ENCODE data around the gene ZBTB38.

ZBTB38 gene

GRCh38 chr3:141385406-141386125, 17.3 kb downstream of the ZBTB38 start:
- in situ Hi-C loops (cut with MboI; ENCODE audit: low sequenced_read_pairs) = no loop called here

DNA sequence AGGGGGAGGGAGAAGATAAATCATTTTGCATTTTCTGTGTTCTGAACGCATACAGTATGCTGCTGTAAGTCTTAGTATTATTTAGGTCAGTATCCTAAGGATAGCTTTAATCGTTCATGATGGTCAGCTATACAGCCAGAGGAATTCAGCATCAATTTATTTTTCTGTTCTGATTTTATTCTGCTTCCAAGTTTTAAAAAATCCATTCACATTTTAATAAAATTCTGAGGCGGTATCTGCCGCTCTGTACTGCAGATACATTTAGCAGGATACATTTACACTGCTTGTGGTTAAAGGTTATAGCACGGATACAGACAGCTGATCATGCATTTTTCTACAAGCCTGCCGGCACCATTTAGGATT, 17.8 kb downstream of the ZBTB38 start:
- in situ Hi-C loops (cut with MboI; ENCODE audit: low sequenced_read_pairs) = no loop called here

GRCh38 chr3:141386611-141387111, 18.4 kb downstream of the ZBTB38 start:
- in situ Hi-C loops (cut with MboI; ENCODE audit: low sequenced_read_pairs) = no loop called here

DNA sequence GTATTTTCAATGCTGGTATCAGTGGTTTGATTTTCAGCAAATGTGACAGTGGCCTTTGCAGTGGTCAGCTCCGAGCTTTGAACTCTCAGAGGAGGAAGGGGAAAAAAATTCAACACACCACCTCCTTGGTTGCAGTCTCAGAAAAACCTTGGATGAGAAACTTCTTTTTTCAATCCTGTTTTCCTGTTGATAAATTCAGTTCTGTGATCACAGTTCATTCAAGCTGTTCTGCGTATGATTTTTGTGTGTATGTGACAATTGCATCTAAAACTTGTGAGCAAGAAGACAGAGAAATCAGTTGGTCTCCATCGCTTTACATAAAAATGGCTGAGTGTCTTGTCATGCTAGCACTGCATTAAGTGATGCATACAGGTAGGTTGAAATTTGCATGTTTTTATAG, 19.2 kb downstream of the ZBTB38 start:
- in situ Hi-C loops (cut with MboI; ENCODE audit: low sequenced_read_pairs) = no loop called here

DNA sequence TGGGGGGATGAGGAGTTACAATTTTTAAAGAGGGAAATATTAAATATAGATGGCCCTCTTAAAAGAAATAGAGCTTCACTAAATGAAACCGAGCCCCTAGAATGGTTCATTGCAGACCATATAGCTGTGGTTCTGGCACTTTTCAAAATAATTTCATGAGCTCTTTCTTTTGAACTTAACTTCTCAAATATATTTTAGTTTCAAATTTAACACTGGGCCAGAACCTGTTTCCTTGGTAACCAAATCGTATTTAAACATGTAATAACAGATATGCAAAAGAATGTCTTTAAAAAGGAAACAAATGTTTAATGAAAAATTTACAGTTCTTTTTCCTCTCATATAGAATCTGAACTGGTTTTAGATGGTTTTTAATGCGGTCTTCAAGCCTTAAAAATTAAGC, 20.1 kb downstream of the ZBTB38 start:
- in situ Hi-C loops (cut with MboI; ENCODE audit: low sequenced_read_pairs) = no loop called here

- in situ Hi-C loops (cut with MboI; ENCODE audit: low sequenced_read_pairs) = no loop called here
Measured at GRCh38 chr3:141388823-141389621, 20.7 kb downstream of the ZBTB38 start.

- in situ Hi-C loops (cut with MboI; ENCODE audit: low sequenced_read_pairs) = no loop called here
Measured at GRCh38 chr3:141389703-141390102, 21.4 kb downstream of the ZBTB38 start.

GRCh38 chr3:141390747-141391146, 22.4 kb downstream of the ZBTB38 start:
- in situ Hi-C loops (cut with MboI; ENCODE audit: low sequenced_read_pairs) = no loop called here

DNA sequence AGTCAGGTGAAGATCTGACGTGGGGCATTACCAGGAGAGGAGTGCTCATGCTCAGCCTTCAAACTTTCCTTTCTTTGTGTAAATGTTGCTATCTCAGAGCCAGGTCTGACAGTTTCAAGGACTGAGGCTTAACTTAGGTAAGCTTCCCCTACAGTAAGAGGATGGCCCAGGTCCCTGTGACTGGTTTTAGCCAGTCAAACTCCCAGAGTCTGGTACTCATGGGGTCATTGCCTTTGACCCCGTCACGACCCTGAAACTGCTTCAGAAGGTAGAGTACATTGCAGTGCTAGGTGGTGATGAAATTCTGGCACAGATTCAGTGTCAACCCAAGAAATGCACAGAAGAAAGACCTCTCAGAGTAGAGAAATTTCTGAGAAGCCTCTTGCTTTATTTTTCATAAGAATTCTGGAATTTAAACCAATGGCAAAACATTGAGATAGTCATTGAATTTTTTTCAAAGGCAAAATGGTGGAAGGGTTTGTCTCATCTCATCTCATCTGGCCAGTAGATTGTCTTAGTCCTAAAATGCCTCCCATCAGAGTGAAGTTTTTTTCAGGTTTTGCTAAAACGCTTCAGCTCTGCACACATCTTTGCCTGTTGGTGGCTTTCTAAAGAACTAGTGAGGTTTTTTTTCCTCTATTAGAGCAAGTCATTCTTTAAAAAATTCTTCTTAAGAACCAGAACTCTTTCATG, 23.1 kb downstream of the ZBTB38 start:
- in situ Hi-C loops (cut with MboI; ENCODE audit: low sequenced_read_pairs) = no loop called here

GRCh38 chr3:141391991-141392316, 23.6 kb downstream of the ZBTB38 start:
- in situ Hi-C loops (cut with MboI; ENCODE audit: low sequenced_read_pairs) = no loop called here

- in situ Hi-C loops (cut with MboI; ENCODE audit: low sequenced_read_pairs) = no loop called here
Measured at GRCh38 chr3:141392416-141392815, 24.1 kb downstream of the ZBTB38 start.

DNA sequence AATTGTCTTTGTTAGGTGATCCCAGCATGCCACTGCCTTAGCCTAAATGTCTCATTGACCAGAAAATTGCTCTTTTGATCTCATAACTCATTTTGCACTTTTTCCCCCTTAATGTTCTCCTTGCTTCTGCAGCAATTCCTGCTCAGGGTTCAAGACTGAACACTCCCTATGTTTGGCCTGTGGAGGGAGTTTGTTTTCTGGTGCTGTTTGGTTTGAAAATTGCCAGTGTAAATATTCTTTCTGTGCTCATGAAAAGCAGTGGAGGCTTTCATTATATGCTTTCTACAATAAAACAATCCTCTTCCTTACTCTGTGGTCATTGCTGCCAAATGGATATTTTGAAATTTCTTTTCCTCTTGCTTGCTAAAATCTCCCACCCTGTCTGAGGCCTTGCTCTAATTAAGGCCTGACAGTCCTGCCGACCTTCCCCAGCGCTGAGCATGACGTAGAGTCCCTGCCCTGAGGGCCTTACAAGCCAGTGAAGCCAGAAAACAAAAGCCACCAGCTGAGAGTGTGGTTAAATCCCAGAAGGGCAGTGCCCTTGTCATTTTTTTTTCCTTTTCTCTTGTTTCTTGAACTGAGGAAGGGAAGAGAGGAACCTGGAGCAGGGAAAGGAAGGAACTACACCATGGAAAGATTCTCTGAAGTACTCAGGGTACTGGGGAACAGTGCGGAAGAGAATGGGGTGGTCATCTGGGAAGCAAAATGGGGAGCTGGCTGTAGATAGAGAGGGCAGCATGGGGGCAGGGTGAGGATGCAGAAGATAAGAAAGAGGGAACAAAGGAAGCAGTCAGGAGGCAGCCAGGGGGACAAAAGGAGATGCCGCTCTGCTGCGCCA, 24.8 kb downstream of the ZBTB38 start:
- in situ Hi-C loops (cut with MboI; ENCODE audit: low sequenced_read_pairs) = no loop called here

DNA sequence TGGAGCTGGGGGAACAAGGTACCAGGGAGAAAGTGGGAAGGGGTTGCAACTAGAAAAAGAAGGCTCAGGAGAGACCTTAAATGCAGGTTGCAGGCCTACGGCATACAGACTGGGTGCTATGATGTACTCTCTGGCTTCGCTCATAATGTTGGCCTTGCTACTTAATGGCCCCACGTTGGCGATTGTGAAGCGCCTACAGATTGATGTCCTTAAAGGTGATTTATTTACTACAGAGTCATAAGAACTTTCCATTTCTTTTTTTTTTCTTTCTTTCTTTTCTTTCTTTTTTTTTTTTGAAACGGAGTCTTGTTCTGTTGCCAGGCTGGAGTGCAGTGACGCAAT, 25.4 kb downstream of the ZBTB38 start:
- in situ Hi-C loops (cut with MboI; ENCODE audit: low sequenced_read_pairs) = no loop called here

- in situ Hi-C loops (cut with MboI; ENCODE audit: low sequenced_read_pairs) = no loop called here
Measured at GRCh38 chr3:141394560-141394959, 26.3 kb downstream of the ZBTB38 start.

GRCh38 chr3:141395005-141395589, 26.8 kb downstream of the ZBTB38 start:
- in situ Hi-C loops (cut with MboI; ENCODE audit: low sequenced_read_pairs) = no loop called here

DNA sequence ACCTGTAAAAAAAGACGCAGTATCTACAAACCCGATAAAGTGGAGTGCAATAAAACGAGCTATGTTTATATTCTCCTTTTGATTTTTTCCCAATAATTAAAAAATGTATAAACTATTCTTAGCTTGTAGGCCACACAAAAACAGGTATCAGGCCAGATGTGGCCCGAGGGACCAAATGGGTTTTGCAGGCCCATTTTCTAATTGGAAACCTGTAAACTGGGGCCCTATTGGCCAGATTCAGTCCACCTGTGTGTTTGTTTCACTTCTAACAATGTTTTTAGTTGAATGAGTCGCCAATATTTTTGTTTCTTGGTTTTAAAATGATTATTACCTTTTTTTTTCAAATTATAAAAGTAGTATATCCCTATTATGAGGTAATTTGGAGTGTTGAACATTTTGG, 29.7 kb downstream of the ZBTB38 start:
- in situ Hi-C loops (cut with MboI; ENCODE audit: low sequenced_read_pairs) = no loop called here

DNA sequence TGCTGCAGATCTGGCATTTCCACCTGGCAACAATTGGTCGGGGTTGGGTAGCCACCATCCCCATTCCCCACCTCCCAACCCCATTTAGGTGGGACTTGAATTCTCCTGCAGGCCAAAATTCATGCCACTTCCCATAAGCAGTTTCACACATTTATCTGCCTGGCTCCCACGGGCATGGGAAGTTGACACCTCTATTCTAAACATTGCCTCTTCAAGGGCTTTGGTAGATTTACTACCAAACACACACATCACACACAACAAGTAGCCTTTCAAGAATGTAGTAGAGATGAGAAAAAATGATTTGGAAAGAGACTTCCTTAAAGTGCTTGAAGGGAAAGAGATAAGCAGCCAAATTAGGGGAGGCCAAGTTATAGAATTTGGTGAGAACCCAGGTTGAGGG, 30.9 kb downstream of the ZBTB38 start:
- in situ Hi-C loops (cut with MboI; ENCODE audit: low sequenced_read_pairs) = no loop called here

DNA sequence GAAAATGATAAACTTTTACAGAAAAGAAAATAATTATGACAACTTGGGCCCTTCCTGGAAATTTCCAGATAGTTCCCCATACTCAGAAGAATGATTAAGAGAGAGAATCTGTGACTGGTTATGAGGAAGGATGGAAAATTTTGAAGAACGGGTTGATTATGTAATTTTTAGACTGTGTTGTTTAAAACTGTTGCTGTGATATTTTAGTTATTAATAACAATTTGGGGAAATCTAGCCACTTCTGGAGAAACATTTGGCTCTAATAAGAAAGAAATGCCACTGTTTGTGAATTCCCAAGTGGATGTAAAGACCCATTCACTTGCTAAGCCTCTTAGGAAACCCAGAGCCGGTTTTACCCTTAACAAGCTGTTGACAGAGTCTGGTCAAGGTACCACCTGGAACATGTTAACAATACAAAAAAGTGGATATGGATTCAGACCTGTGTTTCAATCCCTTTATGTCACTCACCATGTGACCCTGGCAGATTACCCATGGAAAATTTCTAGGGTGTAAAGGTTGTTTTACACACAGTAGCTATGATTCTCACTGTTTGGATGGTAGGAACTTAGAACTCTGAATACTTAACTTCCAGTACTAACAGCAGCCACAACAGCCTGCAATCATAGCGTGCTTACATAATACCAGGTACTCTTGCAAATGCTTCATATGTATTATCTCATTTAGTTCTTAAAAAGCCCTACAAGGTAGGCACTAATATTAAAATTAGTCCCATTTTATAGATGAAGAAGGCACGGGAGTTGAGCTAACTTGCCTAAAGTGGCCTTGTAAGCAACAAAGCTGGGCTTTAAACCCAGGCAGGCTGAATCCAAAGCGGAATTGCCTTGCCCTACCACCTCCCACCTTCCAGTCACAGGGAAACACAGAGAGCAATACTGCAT, 32.0 kb downstream of the ZBTB38 start:
- in situ Hi-C loops (cut with MboI; ENCODE audit: low sequenced_read_pairs) = no loop called here

DNA sequence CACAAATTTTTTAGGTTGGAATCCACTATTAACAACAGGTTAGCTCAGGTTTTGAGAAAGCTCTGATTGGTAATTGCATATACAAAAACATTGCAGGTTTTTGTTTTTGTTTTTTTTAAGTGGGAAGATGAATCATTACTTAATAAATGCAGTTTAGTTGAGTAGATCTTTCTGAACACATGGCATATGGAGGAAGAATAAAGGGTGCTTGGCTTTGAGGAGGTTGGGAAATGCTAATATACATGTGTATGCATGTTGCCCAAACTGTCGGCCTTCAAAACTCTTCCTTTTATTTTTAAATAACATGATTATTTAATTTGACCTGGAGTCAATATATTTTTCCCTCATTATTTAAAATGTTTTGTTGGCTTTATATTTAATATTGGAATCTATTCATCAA, 32.8 kb downstream of the ZBTB38 start:
- in situ Hi-C loops (cut with MboI; ENCODE audit: low sequenced_read_pairs) = no loop called here
